GM21515 (cell line): ENCODE data around the gene GBF1.
"Not testable (repeated sequence)": the region's sequence is repeated elsewhere in the genome, so short reads cannot be mapped to it uniquely, and the experiment has no call there.

Source experiments
- ATAC-seq: cut with Tn5 transposase; IDR thresholded peaks from one replicate; pipeline ENCODE4 v1.9.1; 2021; ENCODE audit not compliant: unreplicated experiment

Gene GBF1

DNA sequence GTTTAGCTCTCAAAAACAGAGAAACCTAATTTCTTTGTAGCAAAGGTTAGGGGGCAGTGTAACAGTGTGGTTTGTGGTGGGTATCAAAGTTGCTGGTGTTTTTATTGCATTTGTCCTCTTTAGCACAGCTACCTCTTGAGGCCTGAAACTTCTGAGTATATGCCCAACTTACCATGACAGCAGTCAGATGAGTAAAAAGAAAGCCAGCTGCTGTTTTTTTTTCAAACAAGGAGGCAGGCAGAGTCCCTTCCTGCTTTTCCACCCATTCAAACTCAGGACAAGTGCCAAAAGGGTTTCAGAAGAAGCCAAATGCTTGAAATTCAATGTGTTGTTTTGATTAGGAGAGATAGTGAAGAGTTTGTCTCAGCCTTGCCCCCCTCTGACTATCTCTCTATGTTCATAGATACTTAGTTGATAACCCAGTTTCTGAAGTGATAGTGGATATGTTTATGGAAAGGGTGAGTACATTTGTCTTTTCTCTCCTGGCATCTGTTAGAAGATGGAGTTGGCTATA is 23.1 kb downstream of the GBF1 start:
- no peak for ATAC-seq

DNA sequence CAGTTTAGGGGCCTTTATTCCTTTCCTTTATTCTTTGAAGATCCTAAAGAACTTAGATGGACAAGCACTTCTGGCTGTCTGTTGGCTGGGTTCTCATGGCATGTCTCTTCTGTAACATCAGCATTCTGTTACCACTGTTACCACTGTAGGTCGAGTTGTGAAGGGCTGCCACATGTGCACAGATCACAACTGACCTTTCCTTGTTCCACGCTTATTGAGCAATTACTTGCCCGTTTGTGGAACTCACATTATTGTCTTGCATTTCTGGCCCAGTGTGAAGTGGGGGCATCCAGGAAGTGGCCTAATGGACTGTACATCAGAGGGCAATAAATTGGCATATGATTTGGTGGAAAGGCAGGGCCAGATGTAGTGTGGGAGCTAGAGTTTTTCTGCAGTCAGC is 23.7 kb downstream of the GBF1 start:
- ATAC-seq = no peak

DNA sequence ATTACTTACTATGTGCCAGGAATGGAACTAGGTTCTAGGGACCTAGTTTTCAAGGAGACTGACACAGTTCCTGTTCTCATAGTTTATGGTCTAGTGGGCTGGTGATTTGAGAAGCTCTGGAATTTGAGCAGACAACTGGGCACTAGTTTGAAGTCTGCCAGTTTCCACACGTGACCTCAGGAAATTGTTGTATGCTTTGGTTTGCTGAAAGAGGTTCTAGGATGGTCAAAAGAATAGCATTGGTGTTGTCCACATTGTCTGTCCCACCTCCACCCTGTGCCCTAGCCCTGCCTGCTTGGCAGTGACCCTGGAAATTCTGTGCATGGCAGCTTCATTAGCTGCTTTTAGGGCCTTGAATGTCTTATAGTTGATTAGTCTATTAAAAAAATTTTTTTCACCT is 28.7 kb downstream of the GBF1 start:
- ATAC-seq = no peak

DNA sequence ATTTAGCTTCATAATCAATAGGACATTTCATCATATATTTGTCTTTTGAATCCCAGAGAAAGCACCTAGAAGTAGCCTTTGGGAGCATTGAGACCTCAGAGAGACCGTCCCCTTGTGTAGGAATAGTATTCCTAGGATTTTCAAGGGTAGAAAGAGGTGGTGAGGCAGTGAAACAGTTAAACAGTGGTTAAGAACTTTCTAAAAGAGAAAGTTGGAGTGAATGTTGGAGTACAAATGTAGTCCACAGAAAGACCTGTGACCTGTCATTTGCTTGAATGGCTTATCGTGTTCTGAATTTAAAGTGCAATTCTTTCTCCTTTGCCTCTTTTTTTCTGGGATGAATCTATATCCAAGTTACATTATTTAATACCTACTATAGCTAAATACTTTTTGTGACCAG is 30.0 kb downstream of the GBF1 start:
- no peak for ATAC-seq

DNA sequence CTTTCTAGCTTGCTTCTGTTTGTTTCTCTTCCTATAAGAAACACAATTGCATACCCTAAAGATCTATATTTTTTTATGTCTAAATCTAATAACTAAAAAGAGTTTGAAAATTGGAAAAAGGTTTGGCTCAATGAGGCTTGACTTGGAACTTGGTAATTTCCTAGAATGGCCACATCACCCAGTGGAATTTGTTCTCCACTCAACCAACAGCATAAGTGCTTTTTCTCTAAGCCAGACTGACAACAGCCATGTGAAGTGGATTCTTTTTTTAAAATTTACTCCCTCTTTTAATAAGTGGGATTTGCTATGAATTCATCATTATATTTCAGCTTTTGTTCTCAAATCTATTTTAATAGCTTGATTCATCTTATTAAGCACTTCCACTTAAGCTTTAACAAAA is 33.8 kb downstream of the GBF1 start:
- ATAC-seq = no peak

DNA sequence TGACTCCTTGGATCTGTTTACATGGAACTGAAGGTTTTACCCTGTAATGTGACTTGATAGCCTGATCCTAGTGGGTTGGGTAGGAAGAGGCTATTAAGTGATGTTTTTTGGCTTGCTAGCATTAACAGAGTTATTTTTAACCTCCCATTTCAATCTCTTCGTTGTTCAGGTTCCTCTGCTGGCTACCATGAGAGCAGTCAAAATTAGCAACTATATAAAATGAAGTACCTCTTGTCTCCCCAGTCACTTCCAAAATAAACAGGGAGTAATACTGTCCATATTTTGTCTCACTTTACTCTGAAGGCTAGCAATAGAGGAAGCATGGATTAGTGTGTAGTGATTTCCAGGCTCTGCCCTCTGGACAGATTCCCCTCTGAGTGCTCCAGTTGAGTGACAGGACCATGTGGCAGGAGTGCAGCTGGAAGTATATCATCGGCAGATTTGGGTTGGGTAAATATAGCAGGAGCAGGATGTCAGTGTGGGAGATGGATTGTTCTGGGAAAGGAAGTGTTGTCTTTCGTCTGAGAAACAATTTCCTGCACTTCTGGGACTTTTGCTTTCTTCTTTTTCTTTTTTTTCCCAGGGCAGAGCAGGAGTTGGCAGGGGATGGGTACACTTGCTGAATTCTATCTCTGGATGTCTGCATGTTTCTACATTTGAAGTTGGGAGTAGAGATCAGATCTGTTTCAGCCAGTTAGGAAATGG is 35.2 kb downstream of the GBF1 start:
- no peak for ATAC-seq

DNA sequence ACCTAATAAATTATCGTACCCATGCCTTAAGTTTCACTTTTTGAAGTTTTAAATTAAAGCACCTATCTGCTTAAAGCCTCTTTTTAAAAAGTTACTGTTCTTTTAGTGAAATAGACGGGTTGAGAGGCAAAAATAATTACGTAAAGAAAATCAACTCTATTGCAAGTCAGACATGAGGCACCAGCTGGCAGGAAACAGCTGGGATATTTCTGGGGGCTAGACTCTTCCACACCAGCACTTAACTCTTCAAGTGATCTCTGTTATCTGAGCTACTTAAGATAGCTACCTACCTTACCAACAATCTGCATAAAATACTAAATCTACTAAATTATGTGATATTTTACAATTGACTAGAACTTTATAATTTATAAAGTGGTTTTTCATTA is 35.8 kb downstream of the GBF1 start:
- ATAC-seq = no peak

DNA sequence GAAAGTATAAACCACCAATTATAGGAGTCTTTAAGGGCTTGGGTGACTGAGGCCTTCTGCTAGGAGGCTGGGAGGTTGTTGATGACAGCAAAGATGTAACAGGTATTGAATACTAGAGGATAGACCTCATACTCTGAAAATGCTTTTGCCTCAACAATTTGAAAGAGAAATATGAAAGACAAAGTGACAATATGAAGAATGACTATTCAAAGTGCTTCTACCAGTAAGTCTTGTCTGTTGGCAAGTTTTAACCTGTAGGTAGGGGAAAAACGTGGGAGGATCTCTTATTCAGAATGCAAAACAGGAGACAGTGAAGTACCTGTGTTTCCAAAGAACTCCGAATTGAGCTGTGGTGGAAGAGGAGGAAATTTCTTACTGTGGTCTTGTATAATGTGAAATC is 38.2 kb downstream of the GBF1 start:
- no peak for ATAC-seq

DNA sequence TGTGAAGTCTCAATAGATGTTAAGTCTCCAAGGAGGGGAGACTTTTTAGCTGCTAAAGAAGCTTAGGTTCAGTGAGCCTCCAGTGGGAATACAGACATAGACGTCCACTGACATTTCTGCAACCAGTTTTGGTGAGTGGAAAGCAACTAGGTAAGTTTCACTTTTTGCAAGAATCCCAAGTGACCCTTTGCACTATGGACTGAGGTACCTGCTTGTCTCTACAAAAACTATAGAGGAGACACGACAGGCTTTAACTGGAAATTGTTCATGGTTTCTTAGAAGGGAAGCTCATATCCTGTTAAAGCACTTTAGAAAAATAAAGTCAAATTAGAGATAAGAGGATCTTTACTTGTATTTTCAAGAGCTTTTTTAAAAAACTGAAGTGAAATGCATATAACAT is 38.6 kb downstream of the GBF1 start:
- no peak for ATAC-seq

DNA sequence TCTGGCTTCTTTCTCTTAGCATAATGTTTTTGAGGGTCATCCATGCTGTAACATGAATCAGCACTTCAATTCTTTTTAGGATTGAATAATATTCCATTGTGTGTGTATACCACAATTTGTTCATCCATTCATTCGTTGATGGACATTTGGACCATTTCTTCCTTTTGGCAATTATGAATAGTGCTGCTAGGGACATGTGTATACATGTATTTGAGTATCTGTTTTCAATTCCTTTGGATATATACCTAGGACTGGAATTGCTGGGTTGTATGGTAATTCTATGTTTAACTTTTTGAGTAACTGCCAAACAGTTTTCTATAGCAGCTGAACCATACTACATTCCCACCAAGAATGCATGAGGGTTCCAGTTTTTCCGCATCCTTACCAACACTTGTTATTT is 39.2 kb downstream of the GBF1 start:
- ATAC-seq = no peak

DNA sequence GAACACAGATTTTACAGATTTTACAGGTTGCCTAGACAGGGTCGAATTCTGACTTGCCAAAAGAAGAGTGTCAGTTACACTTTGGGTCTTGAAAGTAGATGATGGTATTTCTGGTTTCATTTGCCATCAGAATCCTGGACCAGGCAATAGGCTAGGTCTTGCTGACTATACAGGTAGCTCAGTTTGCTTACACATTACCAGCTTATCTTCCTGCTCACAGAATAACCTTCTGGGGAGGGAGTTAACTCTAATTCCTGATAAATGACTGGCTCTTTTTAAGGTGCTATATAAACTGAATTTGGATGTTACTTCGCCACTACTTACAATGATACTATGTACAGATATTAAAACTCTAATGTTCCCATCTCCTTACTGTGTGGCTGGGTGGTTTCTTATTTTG is 39.8 kb downstream of the GBF1 start:
- ATAC-seq = no peak

DNA sequence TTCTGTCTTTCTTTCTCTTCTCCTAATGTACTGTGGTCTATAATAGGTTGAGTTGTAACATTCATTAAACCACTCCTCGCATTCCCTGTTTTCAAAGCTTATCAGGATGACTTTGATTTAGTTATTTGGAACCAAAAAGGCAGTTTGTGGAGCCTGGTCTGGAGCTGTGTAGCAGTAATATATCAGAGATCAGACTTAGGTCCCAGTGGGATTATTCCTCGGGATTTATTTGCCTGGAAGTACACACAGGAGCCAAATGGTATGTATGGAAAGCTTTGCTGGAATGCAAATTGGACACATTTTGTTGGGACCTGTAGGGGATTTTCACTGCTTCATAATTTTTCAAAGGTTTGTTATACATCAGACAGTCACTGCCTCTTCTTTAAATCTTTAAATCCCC is 40.9 kb downstream of the GBF1 start:
- no peak for ATAC-seq

DNA sequence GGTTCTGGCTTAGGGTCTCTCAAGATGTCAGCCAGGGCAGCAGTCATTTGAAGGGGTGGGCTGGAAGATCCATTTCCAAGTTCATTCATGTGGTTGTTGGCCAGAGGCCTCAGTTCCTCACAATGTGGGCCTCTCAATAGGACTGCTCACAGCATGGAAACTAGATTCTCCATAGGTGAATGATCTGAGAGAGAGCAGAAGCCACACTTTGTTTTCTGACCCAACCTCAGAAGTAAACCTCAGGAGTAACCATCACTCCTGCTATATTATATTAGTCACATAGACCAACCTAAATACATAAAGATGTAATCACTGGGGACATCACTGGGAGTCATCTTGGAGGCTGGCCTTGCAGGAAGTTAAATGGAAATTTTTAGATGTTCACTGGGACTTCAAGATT is 42.2 kb downstream of the GBF1 start:
- no peak for ATAC-seq

DNA sequence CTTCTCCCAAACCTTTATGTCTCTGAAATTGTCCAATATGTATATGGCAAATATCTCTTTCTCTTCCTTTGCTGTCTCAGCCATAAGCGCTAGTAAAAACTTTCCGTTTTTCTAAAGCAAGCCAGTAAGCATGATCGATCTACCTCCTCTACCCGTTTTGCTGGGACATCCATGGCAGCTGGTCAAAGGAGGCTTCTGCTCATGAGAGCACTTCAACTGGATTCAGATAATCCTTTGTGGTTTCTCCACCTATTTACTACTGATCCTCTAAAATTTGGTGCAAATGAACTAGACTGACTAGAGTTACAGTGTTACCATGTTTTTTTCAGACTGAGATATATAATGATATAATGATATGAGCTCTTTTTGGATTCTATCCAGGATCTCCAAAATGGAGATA is 42.7 kb downstream of the GBF1 start:
- no peak for ATAC-seq

DNA sequence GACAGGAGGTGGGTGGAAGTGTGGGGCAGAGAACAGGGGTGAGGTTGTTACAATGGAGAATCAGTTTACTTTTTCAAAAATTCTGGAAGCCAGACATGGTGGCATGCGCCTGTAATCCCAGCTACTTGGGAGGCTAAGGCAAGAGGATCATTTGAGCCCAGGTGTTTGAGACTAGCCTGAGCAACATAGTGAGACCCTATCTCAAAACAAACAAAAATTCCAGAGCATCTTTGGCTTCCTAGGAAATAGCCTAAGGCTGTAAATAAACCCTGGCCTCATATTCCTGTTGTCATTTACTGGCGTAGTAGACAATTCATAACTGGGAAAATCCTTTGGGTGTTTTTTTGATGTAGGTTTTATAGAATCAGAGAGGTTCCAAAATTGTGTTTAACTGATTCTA is 44.0 kb downstream of the GBF1 start:
- no peak for ATAC-seq

DNA sequence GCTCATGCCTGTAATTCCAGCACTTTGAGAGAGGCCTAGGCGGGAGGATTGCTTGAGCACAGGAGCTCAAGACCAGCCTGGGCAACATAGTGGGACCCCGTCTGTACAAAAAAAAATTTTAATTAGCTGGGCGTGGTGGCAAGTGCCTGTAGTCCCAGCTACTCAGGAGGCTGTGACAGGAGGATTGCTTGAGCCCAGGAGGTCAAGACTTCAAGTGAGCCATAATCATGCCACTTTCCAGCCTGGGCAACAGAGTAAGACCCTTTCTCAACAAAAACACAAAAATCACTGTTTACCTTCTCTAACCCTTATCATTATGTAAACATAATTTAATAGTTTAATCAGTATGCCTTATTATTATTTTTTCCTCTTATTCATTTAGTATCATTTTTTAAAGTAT is 44.5 kb downstream of the GBF1 start:
- ATAC-seq = no peak

DNA sequence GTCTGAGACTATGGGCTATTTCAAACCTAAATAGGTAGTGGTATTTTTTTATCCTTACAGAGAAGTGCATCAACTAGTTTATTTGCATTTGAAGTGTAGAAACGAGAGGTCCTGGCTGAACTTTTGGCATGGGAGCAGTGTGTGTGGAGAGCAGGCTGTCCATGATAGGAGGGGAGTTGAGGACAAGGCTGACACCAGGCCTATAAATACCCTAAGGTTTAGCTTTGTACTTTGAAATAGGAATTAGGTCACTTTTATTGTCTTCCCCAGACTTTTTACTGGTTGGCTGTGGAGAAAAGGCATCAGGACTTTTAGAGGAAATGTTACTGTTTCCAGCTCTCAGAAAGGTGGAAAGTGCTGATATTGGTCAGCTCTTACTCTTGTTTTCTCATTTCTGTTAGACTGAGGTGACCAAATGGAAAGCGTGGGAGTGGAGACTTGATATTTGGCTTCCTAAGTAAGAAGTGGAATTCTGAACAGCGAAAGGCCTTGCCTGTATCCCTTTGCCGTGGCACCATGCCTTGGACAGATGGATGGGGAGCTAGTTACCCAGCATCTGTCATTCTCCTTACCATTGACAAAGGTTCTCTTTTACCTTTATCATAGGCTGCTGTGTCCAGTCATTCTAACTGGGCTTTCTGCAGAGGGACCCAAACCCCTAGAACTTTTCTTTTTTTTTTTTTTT is 46.0 kb downstream of the GBF1 start:
- no peak for ATAC-seq

DNA sequence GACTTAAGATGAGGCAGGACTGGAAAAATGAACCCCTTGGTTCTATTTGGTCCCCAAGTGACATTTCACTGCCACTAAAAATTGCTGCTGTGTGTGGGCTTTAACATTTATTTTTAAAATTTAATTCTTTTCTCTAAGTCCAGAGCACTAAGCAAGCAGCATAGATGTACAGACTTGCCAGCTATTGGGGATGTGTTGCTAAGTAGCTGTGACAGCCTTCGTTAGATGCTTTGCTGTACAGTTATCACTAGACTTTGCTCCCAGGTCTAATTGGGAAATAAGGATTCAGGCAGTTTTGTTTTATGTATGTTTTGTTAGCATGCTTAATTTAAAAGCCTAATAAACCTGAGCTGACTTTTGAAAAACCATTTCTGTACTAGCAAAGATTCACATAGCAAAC is 51.8 kb downstream of the GBF1 start:
- no peak for ATAC-seq

DNA sequence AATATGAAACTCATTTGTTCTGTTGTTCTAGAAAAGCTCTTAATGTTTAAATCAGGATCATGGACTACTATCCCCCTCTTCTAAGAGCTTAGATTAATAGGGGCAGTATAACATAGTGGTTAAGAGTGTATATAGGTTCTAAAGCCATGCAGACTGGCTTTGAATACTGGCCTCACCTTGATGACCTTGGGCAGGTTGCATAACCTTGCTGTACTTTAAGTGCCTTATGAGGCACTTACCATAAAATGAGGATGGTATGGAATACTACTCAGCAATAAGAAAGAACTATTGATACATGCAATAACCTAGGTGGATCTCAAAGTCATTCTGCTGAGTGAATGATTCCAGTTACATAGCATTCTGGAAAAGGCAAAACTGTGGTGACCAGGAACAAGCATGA is 53.6 kb downstream of the GBF1 start:
- no peak for ATAC-seq

DNA sequence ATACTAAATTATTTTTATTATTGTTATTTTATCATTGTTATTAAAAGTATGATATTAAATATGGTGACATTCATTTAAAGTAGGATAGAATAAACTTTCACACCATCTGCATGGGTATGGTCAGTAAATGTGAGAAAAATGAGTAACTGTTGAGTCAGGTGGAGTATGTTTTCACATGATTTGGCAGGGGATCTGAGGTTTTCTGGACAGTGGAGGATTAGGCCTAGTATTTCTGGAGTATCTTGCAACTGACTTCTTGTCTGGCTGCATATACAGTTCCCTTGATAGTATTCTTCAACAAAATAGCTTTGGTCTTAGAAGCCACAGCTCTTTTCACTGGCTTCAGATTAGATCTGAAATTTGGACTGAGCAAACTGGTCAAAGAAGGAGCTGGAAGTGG is 54.5 kb downstream of the GBF1 start:
- ATAC-seq = no peak

DNA sequence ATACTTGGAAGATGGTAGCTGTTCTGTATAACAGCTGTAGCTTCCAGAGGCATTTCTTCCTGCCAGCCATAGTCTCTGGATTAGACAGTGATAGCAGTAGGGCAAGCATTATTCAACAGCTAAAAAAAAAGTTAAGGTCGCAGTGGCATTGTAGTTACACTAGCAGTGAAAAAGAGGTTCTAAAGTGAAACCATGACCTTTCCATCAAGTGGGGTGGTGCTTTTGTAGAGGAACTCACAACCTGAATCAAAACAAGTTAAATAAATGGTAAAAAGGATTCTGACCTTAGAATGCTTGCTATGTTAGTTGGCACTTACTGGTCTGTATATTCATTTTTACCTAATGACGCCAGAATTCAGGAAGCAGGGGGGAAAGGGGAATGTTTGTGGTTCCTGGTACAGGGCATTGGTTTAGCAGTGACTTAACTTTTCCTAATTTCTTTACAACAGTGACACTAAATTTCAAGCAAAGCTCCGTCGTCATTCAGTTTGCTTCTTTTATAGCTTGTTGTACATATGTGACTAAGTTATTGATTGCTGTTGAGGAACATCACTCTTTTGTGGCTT is 55.0 kb downstream of the GBF1 start:
- no peak for ATAC-seq

DNA sequence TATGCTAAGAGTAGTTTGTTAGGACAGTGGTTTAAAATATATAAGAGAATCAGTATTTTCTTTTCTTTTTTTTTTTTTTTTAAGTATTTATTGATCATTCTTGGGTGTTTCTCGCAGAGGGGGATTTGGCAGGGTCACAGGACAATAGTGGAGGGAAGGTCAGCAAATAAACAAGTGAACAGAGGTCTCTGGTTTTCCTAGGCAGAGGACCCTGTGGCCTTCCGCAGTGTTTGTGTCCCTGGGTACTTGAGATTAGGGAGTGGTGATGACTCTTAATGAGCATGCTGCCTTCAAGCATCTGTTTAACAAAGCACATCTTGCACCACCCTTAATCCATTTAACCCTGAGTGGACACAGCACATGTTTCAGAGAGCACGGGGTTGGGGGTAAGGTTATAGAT is 55.6 kb downstream of the GBF1 start:
- ATAC-seq = not testable (repeated sequence)

DNA sequence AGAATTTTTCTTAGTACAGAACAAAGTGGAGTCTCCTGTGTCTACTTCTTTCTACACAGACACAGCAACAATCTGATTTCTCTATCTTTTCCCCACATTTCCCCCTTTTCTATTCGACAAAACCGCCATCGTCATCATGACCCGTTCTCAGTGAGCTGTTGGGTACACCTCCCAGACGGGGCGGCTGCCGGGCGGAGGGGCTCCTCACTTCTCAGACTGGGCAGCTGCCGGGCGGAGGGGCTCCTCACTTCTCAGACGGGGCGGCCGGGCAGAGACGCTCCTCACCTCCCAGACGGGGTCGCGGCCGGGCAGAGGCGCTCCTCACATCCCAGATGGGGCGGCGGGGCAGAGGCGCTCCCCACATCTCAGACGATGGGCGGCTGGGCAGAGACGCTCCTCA is 56.0 kb downstream of the GBF1 start:
- not testable (repeated sequence) for ATAC-seq
